GM11168 (cell line): ENCODE results near the gene KRT3.

ENCODE experiments used
- in situ Hi-C: fragments of 300-500 bp; cut with MboI; formaldehyde crosslinking; loops from one replicate; pipeline ENCODE4 v1.12.0; 2022; ENCODE audit warnings: low sequenced_read_pairs; ENCODE audit not compliant: unreplicated experiment

The KRT3 gene

GRCh38 chr12:52742822-52743457 lies 53.0 kb downstream of the KRT3 start:
- in situ Hi-C loops: no loop called here

GRCh38 chr12:52742196-52742580 lies 53.7 kb downstream of the KRT3 start:
- in situ Hi-C loops: no loop called here

GRCh38 chr12:52741375-52742195 lies 54.3 kb downstream of the KRT3 start:
- in situ Hi-C loops: no loop called here

- in situ Hi-C loops: no loop called here
Measured at GRCh38 chr12:52740584-52740983, 55.3 kb downstream of the KRT3 start.

DNA sequence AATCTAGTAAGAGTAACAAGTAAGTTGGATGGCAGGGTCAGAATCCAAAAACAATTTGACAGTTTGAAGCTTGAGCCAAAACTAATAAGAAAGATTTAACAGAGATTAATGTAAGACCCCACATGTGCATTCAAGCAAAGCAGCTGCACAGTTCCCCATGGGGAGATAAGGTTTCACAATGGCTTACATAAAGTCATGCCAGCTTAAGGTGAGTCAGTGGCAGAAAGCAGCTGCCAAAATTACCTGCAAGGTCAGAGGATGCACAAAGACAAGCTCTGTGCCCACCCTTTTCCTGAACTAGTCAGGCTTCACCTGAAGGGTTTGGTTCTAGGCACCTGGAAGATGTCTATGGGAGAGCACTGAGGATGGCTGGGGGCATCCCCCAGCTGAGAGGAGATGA lies 56.0 kb downstream of the KRT3 start:
- in situ Hi-C loops: no loop called here
